Keratinocyte (primary cell): Measurements from ENCODE around the gene NOL12.
"Not testable (repeated sequence)": the region's sequence is repeated elsewhere in the genome, so short reads cannot be mapped to it uniquely, and the experiment has no call there.

Source experiments
- CTCF ChIP-seq, 3 experiments: IDR thresholded peaks in 1 of 3; conservative IDR thresholded peaks in 1 of 3; optimal IDR thresholded peaks in 1 of 3; 2 replicates in 2 of 3; 3 replicates in 1 of 3; pipeline versions ENCODE3 to v1.5.1; 2011; ENCODE audit warnings: low read length in 3 of 3, mild to moderate bottlenecking in 3 of 3, moderate library complexity in 2 of 3, control low read depth in 1 of 3, inconsistent platforms in 1 of 3; ENCODE audit not compliant: insufficient read depth in 2 of 3; ENCODE audit errors: extremely low read depth in 1 of 3
- EZH2 ChIP-seq: IDR thresholded peaks from one replicate; pipeline ENCODE4 v1.6.1; 2012; ENCODE audit warnings: inconsistent platforms, mild to moderate bottlenecking, low read length, moderate library complexity

- TF ChIP-seq CTCF (optimal IDR thresholded peaks at IDR 0.05 in 1 of 3, IDR thresholded peaks at IDR 0.05 in 1 of 3, conservative IDR thresholded peaks at IDR 0.05 in 1 of 3; ENCODE audit: extremely low read depth in 1 of 3, insufficient read depth in 2 of 3, low read length in 3 of 3); EZH2: not testable (repeated sequence)
These were observed 10.1 kb downstream of the NOL12 start for GRCh38 chr22:37696260-37696656.
